ENCODE results near the gene SLC39A5. TPM values are rescaled to one million over a fixed set of nuclear protein-coding genes. Genes with fewer than 3 reads are reported as not detected.

The SLC39A5 gene
- total and polyA plus RNA-seq, 2 donors from 2014 or later: 5.1 to 164 TPM

DNA sequence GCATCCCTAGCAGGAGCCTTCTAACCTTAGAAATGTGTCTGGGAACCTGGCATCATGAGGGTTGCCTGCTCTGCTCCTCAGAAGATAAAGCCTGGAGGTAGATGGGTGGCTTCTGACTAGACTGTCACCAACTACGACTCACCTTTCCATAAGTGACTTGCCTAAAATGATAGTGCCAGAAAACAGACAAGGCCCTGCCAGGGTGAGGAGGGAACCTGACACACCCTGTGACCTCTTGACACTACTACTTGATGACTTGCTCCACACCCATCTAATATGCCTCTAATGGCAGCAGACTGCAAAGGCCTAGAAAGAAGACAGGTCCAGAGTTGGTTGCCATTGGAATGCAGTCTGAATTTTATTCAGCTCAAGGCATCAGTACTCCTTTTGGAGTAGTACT, 17.5 kb upstream of the SLC39A5 start:
- Histone ChIP-seq H3K4me1 (ENCODE audit: control insufficient read depth in 2 of 3, insufficient read depth in 2 of 3, low read depth in 1 of 3, low read length in 3 of 3) (no peaks in the 10 kb centered on the region), H3K27me3 (ENCODE audit: control insufficient read depth, insufficient read depth, low read length) (no peaks in the 10 kb centered on the region), H3K27ac (ENCODE audit: low read depth in 2 of 2, low read length in 2 of 2) (no peak overlapping the region), H3K9me3 (ENCODE audit: control insufficient read depth in 2 of 3, insufficient read depth in 1 of 3, low read length in 3 of 3) (no peaks in the 10 kb centered on the region), H3K36me3 (ENCODE audit: control insufficient read depth in 2 of 3, insufficient read depth in 3 of 3, low read length in 3 of 3) (peaks cover 17 to 50% (median 44%) of the 10 kb centered on the region in 3 donors), H3K9ac (ENCODE audit: low read length in 3 of 3) (no peak overlapping the region), H3K4me3 (ENCODE audit: low read length in 3 of 3) (no peak overlapping the region)
- DNase-seq (no peak), FAIRE-seq (no peak)
- TF ChIP-seq, protein P1, sequence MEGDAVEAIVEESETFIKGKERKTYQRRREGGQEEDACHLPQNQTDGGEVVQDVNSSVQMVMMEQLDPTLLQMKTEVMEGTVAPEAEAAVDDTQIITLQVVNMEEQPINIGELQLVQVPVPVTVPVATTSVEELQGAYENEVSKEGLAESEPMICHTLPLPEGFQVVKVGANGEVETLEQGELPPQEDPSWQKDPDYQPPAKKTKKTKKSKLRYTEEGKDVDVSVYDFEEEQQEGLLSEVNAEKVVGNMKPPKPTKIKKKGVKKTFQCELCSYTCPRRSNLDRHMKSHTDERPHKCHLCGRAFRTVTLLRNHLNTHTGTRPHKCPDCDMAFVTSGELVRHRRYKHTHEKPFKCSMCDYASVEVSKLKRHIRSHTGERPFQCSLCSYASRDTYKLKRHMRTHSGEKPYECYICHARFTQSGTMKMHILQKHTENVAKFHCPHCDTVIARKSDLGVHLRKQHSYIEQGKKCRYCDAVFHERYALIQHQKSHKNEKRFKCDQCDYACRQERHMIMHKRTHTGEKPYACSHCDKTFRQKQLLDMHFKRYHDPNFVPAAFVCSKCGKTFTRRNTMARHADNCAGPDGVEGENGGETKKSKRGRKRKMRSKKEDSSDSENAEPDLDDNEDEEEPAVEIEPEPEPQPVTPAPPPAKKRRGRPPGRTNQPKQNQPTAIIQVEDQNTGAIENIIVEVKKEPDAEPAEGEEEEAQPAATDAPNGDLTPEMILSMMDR (IDR thresholded peaks at IDR 0.05; ENCODE audit: borderline replicate concordance, extremely low read depth, insufficient read depth): no peak
- intact Hi-C loops (cut with DNase I): no loop called here

DNA sequence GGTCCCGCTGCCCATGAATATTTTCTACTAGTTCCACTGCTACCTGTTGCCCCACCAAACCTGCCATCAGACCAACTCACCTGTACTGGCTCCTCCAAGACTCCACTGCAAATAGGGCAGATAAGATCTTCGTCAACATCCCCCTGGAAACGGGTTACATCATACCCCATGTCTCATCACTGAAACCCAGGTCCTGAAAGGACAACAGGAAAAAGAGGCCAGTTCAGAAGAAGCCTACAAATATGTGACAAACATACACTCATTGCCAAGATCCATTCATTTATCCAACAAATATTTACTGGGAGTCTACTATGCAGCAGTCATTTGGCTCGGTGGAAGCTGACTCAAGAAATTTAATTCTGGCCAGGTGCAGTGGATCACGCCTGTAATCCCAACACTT, 16.0 kb upstream of the SLC39A5 start:
- intact Hi-C loops (cut with DNase I): no loop called here
- Histone ChIP-seq H3K9me3 (ENCODE audit: control insufficient read depth in 2 of 3, insufficient read depth in 1 of 3, low read length in 3 of 3) (no peaks in the 10 kb centered on the region), H3K27me3 (ENCODE audit: control insufficient read depth, insufficient read depth, low read length) (no peaks in the 10 kb centered on the region), H3K4me1 (ENCODE audit: control insufficient read depth in 2 of 3, insufficient read depth in 2 of 3, low read depth in 1 of 3, low read length in 3 of 3) (no peaks in the 10 kb centered on the region), H3K4me3 (ENCODE audit: low read length in 3 of 3) (no peak overlapping the region), H3K27ac (ENCODE audit: low read depth in 2 of 2, low read length in 2 of 2) (no peak overlapping the region), H3K36me3 (ENCODE audit: control insufficient read depth in 2 of 3, insufficient read depth in 3 of 3, low read length in 3 of 3) (peaks cover 10 to 41% (median 35%) of the 10 kb centered on the region in 3 donors), H3K9ac (ENCODE audit: low read length in 3 of 3) (no peak overlapping the region)
- TF ChIP-seq, protein P1 (IDR thresholded peaks at IDR 0.05; ENCODE audit: borderline replicate concordance, extremely low read depth, insufficient read depth): no peak
- DNase-seq (no peak), FAIRE-seq (no peak)

DNA sequence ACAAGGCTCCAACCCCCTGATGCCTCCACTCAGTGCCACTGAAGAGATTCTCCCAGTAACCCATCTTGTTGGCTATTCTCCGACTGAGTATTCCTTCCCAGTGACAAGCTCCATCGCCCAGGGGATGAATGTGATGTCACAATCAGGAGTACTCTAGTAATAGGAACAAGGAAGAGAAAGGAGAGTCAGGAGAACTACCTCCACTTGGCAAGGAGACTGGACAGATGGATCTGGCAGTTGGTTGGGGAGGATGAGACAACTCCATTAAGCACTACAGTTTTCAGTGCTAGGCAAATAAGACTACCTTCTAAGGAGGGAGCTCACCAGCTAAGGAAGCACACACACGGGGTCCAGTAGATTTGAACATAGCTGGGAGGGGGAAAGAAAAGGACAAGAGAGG, 13.4 kb upstream of the SLC39A5 start:
- intact Hi-C loops (cut with DNase I): no loop called here
- no peaks in the 10 kb centered on the region for H3K27me3 ChIP-seq (ENCODE audit: control insufficient read depth, insufficient read depth, low read length)
- no peak for FAIRE-seq
- H3K36me3 ChIP-seq (ENCODE audit: control insufficient read depth in 2 of 3, insufficient read depth in 3 of 3, low read length in 3 of 3): peaks cover 10 to 32% (median 26%) of the 10 kb centered on the region in 3 donors
- TF ChIP-seq, protein P1 (IDR thresholded peaks at IDR 0.05; ENCODE audit: borderline replicate concordance, extremely low read depth, insufficient read depth): no peak
- H3K4me1 ChIP-seq (ENCODE audit: control insufficient read depth in 2 of 3, insufficient read depth in 2 of 3, low read depth in 1 of 3, low read length in 3 of 3): peaks cover 0 to 3% (median 0%) of the 10 kb centered on the region in 3 donors
- no peak for DNase-seq
- no peak overlapping the region for H3K9ac ChIP-seq (ENCODE audit: low read length in 3 of 3)
- H3K27ac ChIP-seq (ENCODE audit: low read depth in 2 of 2, low read length in 2 of 2): no peak overlapping the region
- no peaks in the 10 kb centered on the region for H3K9me3 ChIP-seq (ENCODE audit: control insufficient read depth in 2 of 3, insufficient read depth in 1 of 3, low read length in 3 of 3)
- no peak overlapping the region for H3K4me3 ChIP-seq (ENCODE audit: low read length in 3 of 3)

DNA sequence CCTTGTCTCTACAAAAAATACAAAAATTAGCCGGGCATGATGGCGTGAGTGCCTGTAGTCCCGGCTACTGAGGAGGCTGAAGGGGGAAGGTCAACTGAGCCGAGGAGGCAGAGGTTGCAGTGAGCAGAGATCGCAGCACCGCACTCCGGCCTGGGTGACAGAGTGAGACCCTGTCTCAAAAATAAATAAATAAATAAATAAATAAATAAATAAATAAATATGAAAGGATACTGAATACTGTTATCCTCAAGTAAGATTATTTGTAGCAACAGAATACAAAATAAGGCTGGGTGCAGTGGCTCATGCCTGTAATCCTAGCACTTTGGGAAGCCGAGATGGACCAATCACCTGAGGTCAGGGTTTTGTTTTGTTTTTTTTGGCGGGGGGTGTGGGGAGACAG, 10.0 kb upstream of the SLC39A5 start:
- no peak for DNase-seq
- no peak overlapping the region for H3K9ac ChIP-seq (ENCODE audit: low read length in 3 of 3)
- no peaks in the 10 kb centered on the region for H3K9me3 ChIP-seq (ENCODE audit: control insufficient read depth in 2 of 3, insufficient read depth in 1 of 3, low read length in 3 of 3)
- no peak for FAIRE-seq
- TF ChIP-seq, protein P1 (IDR thresholded peaks at IDR 0.05; ENCODE audit: borderline replicate concordance, extremely low read depth, insufficient read depth): no peak
- intact Hi-C loops (cut with DNase I): no loop called here
- H3K27me3 ChIP-seq (ENCODE audit: control insufficient read depth, insufficient read depth, low read length): no peaks in the 10 kb centered on the region
- peaks cover 4 to 17% (median 8%) of the 10 kb centered on the region in 3 donors for H3K4me1 ChIP-seq (ENCODE audit: control insufficient read depth in 2 of 3, insufficient read depth in 2 of 3, low read depth in 1 of 3, low read length in 3 of 3)
- peaks cover 0 to 5% (median 4%) of the 10 kb centered on the region in 3 donors for H3K36me3 ChIP-seq (ENCODE audit: control insufficient read depth in 2 of 3, insufficient read depth in 3 of 3, low read length in 3 of 3)
- H3K27ac ChIP-seq (ENCODE audit: low read depth in 2 of 2, low read length in 2 of 2): no peak overlapping the region
- no peak overlapping the region for H3K4me3 ChIP-seq (ENCODE audit: low read length in 3 of 3)
